Esophagus squamous epithelium (tissue), 5 donors: ENCODE measurements around the gene ANKRD13D. TPM values are rescaled to one million over a fixed set of nuclear protein-coding genes. Genes with fewer than 3 reads are reported as not detected.
A peak's percentile ranks its signal among the peaks of the same experiment; 100 is the strongest.

ENCODE experiments used
- DNase-seq: peaks from one replicate; lab custom pipeline; 2025; lab: John Stamatoyannopoulos, UW
- H3K27ac ChIP-seq, 4 donors: fragments of 200-600 bp; sonication (generic); one replicate each; pipeline ENCODE4 v1.5.1; 2016 to 2019; ENCODE audit warnings: mild to moderate bottlenecking in 1 of 4
- H3K27me3 ChIP-seq, 4 donors: fragments of 200-600 bp; sonication (generic); 1 replicate in 3 of 4; 2 replicates in 1 of 4; pipeline versions ENCODE4 v1.5.1 to v1.6.0; 2017 to 2021; ENCODE audit warnings: antibody characterized with exemption in 1 of 4
- H3K36me3 ChIP-seq, 3 donors: fragments of 200-600 bp; sonication (generic); one replicate each; pipeline ENCODE4 v1.5.1; 2016 to 2019
- H3K4me1 ChIP-seq, 3 donors: fragments of 200-600 bp; sonication (generic); one replicate each; pipeline ENCODE4 v1.5.1; 2017 to 2019
- H3K4me3 ChIP-seq, 4 donors: fragments of 200-600 bp; sonication (generic); 1 replicate in 3 of 4; 2 replicates in 1 of 4; pipeline ENCODE4 v1.5.1; 2016 to 2019; ENCODE audit warnings: mild to moderate bottlenecking in 2 of 4, moderate library complexity in 1 of 4
- H3K9me3 ChIP-seq, 3 donors: fragments of 200-600 bp; sonication (generic); one replicate each; pipeline ENCODE4 v1.5.1; 2016 to 2019
- CTCF ChIP-seq, 6 experiments: fragments of 450-650 bp in 4 of 6; fragments of 200-600 bp in 2 of 6; sonication (generic) in 2 of 6; IDR thresholded peaks; one replicate each; pipeline ENCODE4 v1.5.1; 2016 to 2019; ENCODE audit warnings: antibody characterized with exemption in 6 of 6, mild to moderate bottlenecking in 4 of 6, moderate library complexity in 4 of 6
- POLR2A ChIP-seq, 4 donors: fragments of 450-650 bp; IDR thresholded peaks; one replicate each; pipeline ENCODE4 v1.6.1; 2017; ENCODE audit warnings: antibody characterized with exemption in 4 of 4, mild to moderate bottlenecking in 4 of 4, moderate library complexity in 3 of 4
- WGBS, 2 donors: methylation state at CpG; one replicate each; pipeline ENCODE4 v1.1.5; 2018; 5-methylcytosine and 5-hydroxymethylcytosine counted together
- intact Hi-C: fragments of 100-400 bp; cut with DNase I; formaldehyde crosslinking; loops from one replicate; pipeline ENCODE4 v1.15.0; 2022
- total RNA-seq, 4 donors: library from RNA; depleted of rRNA; stranded (reverse); fragments of >200 nt; gene quantifications; one replicate each; pipeline ENCODE4 v1.1.0, GENCODE V29; 2016
- donor health status: DM: yes; HTN: yes; CAD: no.

The ANKRD13D gene
- total RNA-seq, 4 donors from 2014 or later, result 27.4 to 50.6 (median 41.6) TPM

DNA sequence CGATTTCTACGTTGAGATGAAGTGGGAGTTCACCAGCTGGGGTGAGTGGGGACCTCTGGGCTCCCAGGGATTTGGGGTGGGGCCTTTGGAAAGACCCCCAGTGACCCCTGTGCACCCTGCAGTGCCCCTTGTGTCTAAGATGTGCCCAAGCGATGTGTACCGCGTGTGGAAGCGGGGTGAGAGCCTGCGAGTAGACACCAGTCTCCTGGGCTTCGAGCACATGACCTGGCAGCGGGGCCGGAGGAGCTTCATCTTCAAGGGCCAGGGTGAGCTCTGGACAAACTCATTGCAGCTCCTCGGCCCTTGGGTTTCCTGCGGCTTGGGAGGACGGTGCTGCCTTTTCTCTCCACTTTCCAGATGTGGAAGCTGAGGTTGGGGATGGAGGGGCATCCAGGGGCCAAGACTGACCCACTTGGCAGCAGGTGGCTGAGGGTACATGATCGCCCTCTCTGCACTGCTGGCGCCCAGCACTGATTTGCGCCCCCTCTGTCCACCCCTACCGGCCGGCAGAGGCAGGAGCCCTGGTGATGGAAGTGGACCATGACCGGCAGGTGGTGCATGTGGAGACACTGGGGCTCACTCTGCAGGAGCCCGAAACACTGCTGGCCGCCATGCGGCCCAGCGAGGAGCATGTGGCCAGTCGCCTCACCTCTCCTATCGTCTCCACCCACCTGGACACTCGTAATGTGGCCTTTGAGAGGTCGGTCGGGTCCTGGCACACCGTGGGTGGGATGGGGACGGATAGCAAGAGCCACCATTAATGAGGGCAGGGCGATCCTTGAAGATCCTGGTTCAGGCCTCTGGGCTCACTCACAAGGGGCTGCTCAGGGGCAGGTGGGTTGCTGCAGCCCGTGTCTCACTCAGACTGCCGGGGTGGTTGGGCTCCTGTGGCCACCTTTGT is 2.6 kb downstream of the ANKRD13D start:
- Histone ChIP-seq H3K36me3 (peaks cover 5 to 64% (median 20%) of the 10 kb centered on the region in 3 donors), H3K9me3 (peaks cover 0 to 12% (median 9%) of the 10 kb centered on the region in 3 donors), H3K27ac (peak overlapping the region; percentile 44 to 96 (median 90)), H3K4me3 (no peak overlapping the region), H3K4me1 (peaks cover 47 to 69% (median 55%) of the 10 kb centered on the region in 3 donors), H3K27me3 (no peaks in the 10 kb centered on the region)
- TF ChIP-seq POLR2A (IDR thresholded peaks at IDR 0.05) (no peak), CTCF (IDR thresholded peaks at IDR 0.05) (no peak)
- 88 to 91% methylated on average over 9 to 21 of the region's 33 CpGs for WGBS, 2 donors
- no peak for DNase-seq
- intact Hi-C loops, result no loop called here

- H3K4me1 ChIP-seq, result peaks cover 39 to 59% (median 45%) of the 10 kb centered on the region in 3 donors
- peaks cover 5 to 67% (median 29%) of the 10 kb centered on the region in 3 donors for H3K36me3 ChIP-seq
- no peak for TF ChIP-seq CTCF (IDR thresholded peaks at IDR 0.05)
- TF ChIP-seq POLR2A (IDR thresholded peaks at IDR 0.05), result no peak
- 31 to 36% methylated on average over 3 of the region's 3 CpGs for WGBS, 2 donors
- no peaks in the 10 kb centered on the region for H3K27me3 ChIP-seq
- peaks cover 0 to 12% (median 9%) of the 10 kb centered on the region in 3 donors for H3K9me3 ChIP-seq
- no peak overlapping the region for H3K4me3 ChIP-seq
- intact Hi-C loops, result no loop called here
- H3K27ac ChIP-seq, result peak overlapping the region; percentile 44 to 96 (median 90)
- DNase-seq, result no peak
These were observed 3.6 kb downstream of the ANKRD13D start for GRCh38 chr11:67292671-67293070.

DNA sequence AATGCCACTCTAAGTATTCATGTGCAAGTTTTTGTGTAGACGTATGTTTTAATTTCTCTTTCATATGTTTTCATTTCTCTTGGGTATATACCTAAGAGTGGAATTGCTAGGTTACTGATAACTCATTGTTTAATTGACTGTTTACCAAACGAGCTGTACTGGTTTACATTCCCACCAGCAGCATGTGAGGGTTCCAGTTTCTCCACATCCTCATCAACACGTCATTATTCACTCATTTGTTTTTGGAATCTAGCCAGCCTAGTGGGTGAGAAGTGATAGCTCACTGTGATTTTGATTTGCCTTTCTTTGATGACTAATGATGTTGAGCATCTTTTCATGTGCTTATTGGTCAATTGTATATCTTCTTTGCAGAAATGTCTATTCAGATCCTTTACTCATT is 4.0 kb downstream of the ANKRD13D start:
- intact Hi-C loops, result no loop called here
- TF ChIP-seq POLR2A (IDR thresholded peaks at IDR 0.05) (no peak), CTCF (IDR thresholded peaks at IDR 0.05) (peak in 1 of 6 experiments; percentile 4)
- Histone ChIP-seq H3K36me3 (peaks cover 5 to 71% (median 29%) of the 10 kb centered on the region in 3 donors), H3K9me3 (peaks cover 0 to 12% (median 9%) of the 10 kb centered on the region in 3 donors), H3K27me3 (no peaks in the 10 kb centered on the region), H3K4me1 (peaks cover 35 to 55% (median 41%) of the 10 kb centered on the region in 3 donors), H3K27ac (peak overlapping the region; percentile 44 to 96 (median 90)), H3K4me3 (no peak overlapping the region)
- 10 to 16% methylated on average over 3 of the region's 3 CpGs for WGBS, 2 donors
- DNase-seq, result no peak

DNA sequence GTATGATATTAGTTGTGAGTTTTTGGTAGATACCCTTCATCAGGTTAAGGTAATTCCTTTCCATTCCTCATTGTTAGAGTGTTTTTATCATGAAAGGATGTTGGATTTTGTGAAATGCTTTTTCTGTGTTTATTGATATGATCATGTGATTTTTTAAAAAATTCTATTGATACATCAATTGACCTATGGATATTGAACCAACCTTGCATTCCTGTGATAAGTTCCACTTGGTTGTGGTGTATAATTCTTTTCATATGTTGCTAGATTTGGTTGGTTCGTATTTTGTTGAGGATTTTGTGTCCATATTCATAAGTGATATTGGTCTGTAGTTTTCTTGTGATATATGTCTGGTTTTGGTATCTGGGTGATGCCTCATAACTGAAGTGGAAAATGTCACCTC is 6.7 kb downstream of the ANKRD13D start:
- peaks cover 22 to 93% (median 48%) of the 10 kb centered on the region in 3 donors for H3K36me3 ChIP-seq
- WGBS, 2 donors, result 96 to 100% methylated on average over 1 of the region's 1 CpG
- H3K4me1 ChIP-seq, result peaks cover 17 to 36% (median 27%) of the 10 kb centered on the region in 3 donors
- H3K27me3 ChIP-seq, result no peaks in the 10 kb centered on the region
- peaks cover 0 to 12% (median 9%) of the 10 kb centered on the region in 3 donors for H3K9me3 ChIP-seq
- no peak for TF ChIP-seq POLR2A (IDR thresholded peaks at IDR 0.05)
- TF ChIP-seq CTCF (IDR thresholded peaks at IDR 0.05), result no peak
- H3K4me3 ChIP-seq, result no peak overlapping the region
- DNase-seq, result no peak
- intact Hi-C loops, result no loop called here
- no peak overlapping the region for H3K27ac ChIP-seq

DNA sequence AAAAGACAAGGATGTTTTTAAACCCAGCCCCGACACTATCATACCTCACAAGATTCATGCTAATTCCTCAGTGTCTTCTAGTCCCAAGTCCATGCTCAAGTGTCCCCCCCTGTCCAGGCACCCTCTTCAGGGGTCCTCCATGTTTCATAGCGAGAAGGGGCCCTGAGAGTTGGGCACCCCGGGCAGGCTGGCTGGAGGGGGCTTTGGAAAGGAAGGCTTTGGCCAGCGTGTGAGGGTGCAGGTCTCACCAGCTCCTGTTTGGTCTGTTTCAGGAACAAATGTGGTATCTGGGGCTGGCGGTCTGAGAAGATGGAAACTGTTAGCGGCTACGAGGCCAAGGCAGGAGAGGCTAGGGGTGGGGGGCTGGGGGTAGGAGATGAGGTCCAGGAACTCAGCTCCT is 9.7 kb downstream of the ANKRD13D start:
- peaks cover 33 to 82% (median 46%) of the 10 kb centered on the region in 3 donors for H3K36me3 ChIP-seq
- no peak for DNase-seq
- no peak overlapping the region for H3K27ac ChIP-seq
- WGBS, 2 donors, result 92 to 94% methylated on average over 5 of the region's 7 CpGs
- intact Hi-C loops, result no loop called here
- TF ChIP-seq POLR2A (IDR thresholded peaks at IDR 0.05), result no peak
- TF ChIP-seq CTCF (IDR thresholded peaks at IDR 0.05), result no peak
- H3K27me3 ChIP-seq, result no peaks in the 10 kb centered on the region
- H3K4me3 ChIP-seq, result no peak overlapping the region
- H3K4me1 ChIP-seq, result peaks cover 18 to 30% (median 20%) of the 10 kb centered on the region in 3 donors
- peaks cover 0 to 12% (median 9%) of the 10 kb centered on the region in 3 donors for H3K9me3 ChIP-seq
